HCT116 (cell line): ENCODE data around the gene LRP1B. TPM values are rescaled to one million over a fixed set of nuclear protein-coding genes. Genes with fewer than 3 reads are reported as not detected.

ENCODE experiments used
- ATAC-seq: fragments of 200-7000 bp; cut with Tn5 transposase; 2 replicates; pipeline ENCODE4 v1.9.1; 2020; ENCODE audit warnings: mild to moderate bottlenecking, moderate library complexity
- BruUV-seq: library from RNA; stranded (reverse); fragments of 400-500 nt; replicated peaks from 2 replicates; lab custom pipeline; 2021; lab: Mats Ljungman, UMichigan
- CTCF ChIA-PET: fragments of 300-600 bp; sonication (Branson Sonifier 250); formaldehyde crosslinking; loops from one replicate; lab custom pipeline; 2021; ENCODE audit warnings: antibody characterized with exemption; lab: Charles Lee
- POLR2A ChIA-PET: fragments of 300-600, 350-600 bp; sonication (Branson Sonifier 250); formaldehyde crosslinking; loops from one replicate; lab custom pipeline; 2021; ENCODE audit warnings: antibody characterized with exemption; lab: Charles Lee
- RAD21 ChIA-PET, 2 experiments: fragments of 300-600 bp; sonication (Branson Sonifier 250); formaldehyde crosslinking; loops; one replicate each; lab custom pipeline; 2023; ENCODE audit warnings: low total read pairs in 2 of 2; ENCODE audit not compliant: uncharacterized antibody in 2 of 2, unreplicated experiment in 2 of 2, low non-redundant PET in 1 of 2; lab: Charles Lee
- DNase-seq: peaks from one replicate; pipeline ENCODE4 v3.0.0-alpha.2; 2010; ENCODE audit warnings: low read depth, low spot score
- H2AFZ ChIP-seq: fragments of 200-600 bp; shearing (Covaris generic), sonication (generic); 2 replicates; pipeline ENCODE4 v1.6.1; 2017; ENCODE audit warnings: low read depth, mixed run types, mixed read lengths, antibody characterized with exemption, low read length; ENCODE audit not compliant: poor library complexity, severe bottlenecking
- H3K27ac ChIP-seq: 2 replicates; pipeline ENCODE4 v1.5.1; 2012; ENCODE audit warnings: low read depth, low read length
- H3K27me3 ChIP-seq: fragments of 200-600 bp; sonication (generic); 2 replicates; pipeline ENCODE4 v1.6.1; 2016; ENCODE audit warnings: mixed run types, low read length, mixed read lengths; ENCODE audit not compliant: insufficient read depth
- H3K36me3 ChIP-seq, 2 experiments: fragments of 200-500 bp in 1 of 2; fragments of 200-600 bp in 1 of 2; sonication (Bioruptor generic) in 1 of 2; sonication (generic) in 1 of 2; 2 replicates each; pipeline versions ENCODE4 v1.5.1 to v1.6.1; 2014 to 2016; ENCODE audit warnings: low read length in 2 of 2, inconsistent platforms in 1 of 2, mixed read lengths in 1 of 2, mixed run types in 1 of 2; ENCODE audit not compliant: insufficient read depth in 2 of 2, control insufficient read depth in 1 of 2
- H3K4me1 ChIP-seq, 2 experiments: fragments of 200-600 bp in 1 of 2; sonication (generic) in 1 of 2; 2 replicates each; pipeline versions ENCODE4 v1.5.1 to v1.6.1; 2012 to 2017; ENCODE audit warnings: low read length in 2 of 2, inconsistent platforms in 1 of 2, mild to moderate bottlenecking in 1 of 2, mixed read lengths in 1 of 2, mixed run types in 1 of 2, moderate library complexity in 1 of 2; ENCODE audit not compliant: insufficient read depth in 2 of 2, control insufficient read depth in 1 of 2
- H3K4me2 ChIP-seq: fragments of 200-600 bp; sonication (generic); 2 replicates; pipeline ENCODE4 v1.6.1; 2017; ENCODE audit warnings: mixed run types, low read length, mixed read lengths
- H3K4me3 ChIP-seq, 2 experiments: fragments of 200-600 bp in 1 of 2; sonication (generic) in 1 of 2; replicated peaks in 1 of 2; 2 replicates each; pipeline ENCODE4 v1.5.1; 2011 to 2016; ENCODE audit warnings: low read length in 2 of 2, control low read depth in 1 of 2, low read depth in 1 of 2, mild to moderate bottlenecking in 1 of 2, mixed read lengths in 1 of 2, mixed run types in 1 of 2
- H3K79me2 ChIP-seq: fragments of 200-600 bp; sonication (generic); 2 replicates; pipeline ENCODE4 v1.6.1; 2017; ENCODE audit warnings: mild to moderate bottlenecking, mixed run types, low read length, moderate library complexity, mixed read lengths; ENCODE audit not compliant: insufficient read depth
- H3K9ac ChIP-seq: fragments of 200-600 bp; sonication (generic); 2 replicates; pipeline ENCODE4 v1.6.1; 2016; ENCODE audit warnings: low read length, mixed read lengths
- H3K9me2 ChIP-seq: fragments of 200-600 bp; sonication (generic), shearing (Covaris generic); 2 replicates; pipeline ENCODE4 v1.6.1; 2017; ENCODE audit warnings: mixed run types, mild to moderate bottlenecking, moderate library complexity; ENCODE audit not compliant: insufficient read depth
- H3K9me3 ChIP-seq, 2 experiments: fragments of 200-500 bp in 1 of 2; fragments of 200-600 bp in 1 of 2; sonication (Bioruptor generic) in 1 of 2; sonication (generic) in 1 of 2; 2 replicates each; pipeline ENCODE4 v1.6.1; 2014 to 2017; ENCODE audit warnings: low read length in 2 of 2, mixed read lengths in 2 of 2, inconsistent platforms in 1 of 2, low read depth in 1 of 2, mild to moderate bottlenecking in 1 of 2, mixed run types in 1 of 2, moderate library complexity in 1 of 2; ENCODE audit not compliant: control insufficient read depth in 1 of 2, insufficient read depth in 1 of 2
- H4K20me1 ChIP-seq: fragments of 200-600 bp; sonication (generic), shearing (Covaris generic); 2 replicates; pipeline ENCODE4 v1.6.1; 2017; ENCODE audit warnings: mixed run types, mild to moderate bottlenecking, moderate library complexity; ENCODE audit not compliant: insufficient read depth
- ATF3 ChIP-seq: IDR thresholded peaks from 2 replicates; pipeline ENCODE4 v1.6.1; 2012
- CEBPB ChIP-seq: IDR thresholded peaks from 2 replicates; pipeline ENCODE4 v1.6.1; 2012; ENCODE audit warnings: low read depth
- CTCF ChIP-seq, 3 experiments: fragments of 200-600 bp in 1 of 3; sonication (generic) in 1 of 3; IDR thresholded peaks in 2 of 3; conservative IDR thresholded peaks in 1 of 3; 2 replicates each; pipeline ENCODE4 v1.5.1; 2012 to 2017; ENCODE audit warnings: low read depth in 2 of 3, low read length in 2 of 3, antibody characterized with exemption in 1 of 3, borderline replicate concordance in 1 of 3, control low read depth in 1 of 3, mild to moderate bottlenecking in 1 of 3, mixed read lengths in 1 of 3, mixed run types in 1 of 3, moderate library complexity in 1 of 3; ENCODE audit not compliant: insufficient read depth in 1 of 3
- EGR1 ChIP-seq: IDR thresholded peaks from 2 replicates; pipeline ENCODE4 v1.6.1; 2012; ENCODE audit warnings: low read depth
- ELF1 ChIP-seq: IDR thresholded peaks from 2 replicates; pipeline ENCODE4 v1.6.1; 2012; ENCODE audit warnings: low read depth, borderline replicate concordance
- EZH2 ChIP-seq: fragments of 200-600 bp; sonication (generic); IDR thresholded peaks from 2 replicates; pipeline ENCODE4 v1.6.1; 2017; ENCODE audit warnings: antibody characterized with exemption, mixed run types
- EZH2phosphoT487 ChIP-seq: fragments of 200-600 bp; IDR thresholded peaks from 2 replicates; pipeline ENCODE4 v1.6.1; 2018; ENCODE audit warnings: antibody characterized with exemption, borderline replicate concordance
- FOSL1 ChIP-seq: IDR thresholded peaks from 2 replicates; pipeline ENCODE4 v1.6.1; 2012; ENCODE audit warnings: low read depth
- JUND ChIP-seq: IDR thresholded peaks from 2 replicates; pipeline ENCODE4 v1.6.1; 2012
- POLR2A ChIP-seq: IDR thresholded peaks from 2 replicates; pipeline ENCODE4 v1.7.0; 2011; ENCODE audit warnings: borderline replicate concordance; ENCODE audit not compliant: insufficient read depth, insufficient read length; ENCODE audit errors: extremely low read depth
- POLR2AphosphoS5 ChIP-seq: IDR thresholded peaks from 2 replicates; pipeline ENCODE4 v1.6.1; 2011; ENCODE audit warnings: mild to moderate bottlenecking, low read depth, low read length, moderate library complexity
- RAD21 ChIP-seq: IDR thresholded peaks from 2 replicates; pipeline ENCODE4 v1.6.1; 2012; ENCODE audit warnings: low read depth, mild to moderate bottlenecking
- SIN3A ChIP-seq: IDR thresholded peaks from 2 replicates; pipeline ENCODE4 v1.6.1; 2012; ENCODE audit warnings: low read depth
- SP1 ChIP-seq: IDR thresholded peaks from 2 replicates; pipeline ENCODE4 v1.6.1; 2012; ENCODE audit warnings: low read depth
- ZNF274 ChIP-seq: fragments of 200-500 bp; sonication (Bioruptor generic); IDR thresholded peaks from 2 replicates; pipeline ENCODE4 v1.6.1; 2014; ENCODE audit warnings: mild to moderate bottlenecking, low read depth, low read length, inconsistent platforms
- intact Hi-C: fragments of 100-400 bp; cut with micrococcal nuclease; formaldehyde crosslinking; loops from 2 replicates; pipeline ENCODE4 v1.10.0; 2022
- total RNA-seq: library from RNA; stranded (reverse); gene quantifications from one replicate; pipeline ENCODE4 v1.2.1, GENCODE V29; 2021; ENCODE audit not compliant: unreplicated experiment

The LRP1B gene
- total RNA-seq, 1 experiment from 2014 or later: 0.34 TPM

- Histone ChIP-seq H3K4me3 (no peak overlapping the region), H3K4me2 (no peak overlapping the region), H2AFZ (no peak overlapping the region), H3K9me2 (no peaks in the 10 kb centered on the region), H3K36me3 (no peaks in the 10 kb centered on the region), H3K4me1 (no peaks in the 10 kb centered on the region), H3K27me3 (no peaks in the 10 kb centered on the region), H3K27ac (no peak overlapping the region), H3K79me2 (no peaks in the 10 kb centered on the region), H4K20me1 (no peaks in the 10 kb centered on the region), H3K9ac (no peak overlapping the region), H3K9me3 (no peaks in the 10 kb centered on the region)
- BruUV-seq: no TSS peak
- no peak for DNase-seq
- ChIA-PET RAD21 (no interaction called here), CTCF (no interaction called here), POLR2A (no interaction called here)
- ATAC-seq: no peak
- intact Hi-C loops: no loop called here
- TF ChIP-seq RAD21 (no peak), EZH2 (no peak), ELF1 (no peak), CEBPB (no peak), ZNF274 (no peak), EGR1 (no peak), POLR2A (no peak), JUND (no peak), ATF3 (no peak), EZH2phosphoT487 (no peak), SP1 (no peak), SIN3A (no peak), FOSL1 (no peak), POLR2AphosphoS5 (no peak), CTCF (IDR thresholded peaks at IDR 0.05 in 2 of 3, conservative IDR thresholded peaks at IDR 0.05 in 1 of 3; ENCODE audit: borderline replicate concordance in 1 of 3, insufficient read depth in 1 of 3, low read depth in 2 of 3, low read length in 2 of 3) (no peak)
Observed at GRCh38 chr2:142153601-142154000, 22.8 kb upstream of the LRP1B start.
